ENCODE data around the gene GALNT18. TPM values are rescaled to one million over a fixed set of nuclear protein-coding genes. Genes with fewer than 3 reads are reported as not detected.
A peak's percentile ranks its signal among the peaks of the same experiment; 100 is the strongest.

Gene GALNT18
- total RNA-seq, 6 experiments from 2014 or later: 3.7 to 11.4 (median 7.8) TPM

DNA sequence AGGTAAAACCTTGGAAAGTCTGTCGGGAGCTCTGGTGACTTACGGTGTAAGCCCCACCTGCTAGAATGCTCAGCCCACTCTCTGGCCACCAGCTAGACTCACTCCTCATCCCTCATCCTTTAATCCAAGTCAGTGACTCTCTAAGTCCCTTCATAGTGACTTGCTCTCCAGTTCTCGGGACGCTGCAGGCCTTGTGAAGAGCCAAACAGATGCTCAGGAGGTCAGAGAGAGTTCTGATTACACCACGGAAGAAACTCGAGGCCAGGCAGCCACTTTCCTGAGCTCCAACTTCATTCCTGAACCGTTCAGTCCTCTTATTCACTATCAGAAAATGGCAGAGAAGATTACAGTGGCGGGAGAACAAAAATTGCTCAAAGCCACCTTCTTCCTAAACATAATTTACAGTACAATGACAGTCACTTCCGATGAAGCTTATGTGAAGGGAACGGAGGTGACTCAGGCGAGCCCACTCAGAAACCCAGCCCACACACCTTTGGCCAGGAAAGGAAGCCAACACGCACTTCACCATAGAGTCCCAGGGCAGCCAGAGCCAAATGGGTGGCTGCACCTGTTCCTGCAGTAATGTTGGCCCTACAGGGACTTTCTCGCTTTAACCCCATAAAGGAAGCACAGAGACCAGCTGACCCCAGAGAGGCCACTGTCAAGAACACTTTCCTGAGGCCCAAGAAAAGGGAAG lies 100.4 kb downstream of the GALNT18 start:
- H3K27ac ChIP-seq: no peak overlapping the region
- no peaks in the 10 kb centered on the region for H3K27me3 ChIP-seq
- no peaks in the 10 kb centered on the region for H3K4me1 ChIP-seq
- ATAC-seq (no peak), DNase-seq (no peak)
- WGBS (ENCODE audit: insufficient coverage, low coverage, low lambda C conversion rate, missing lambda C conversion rate): 61% methylated on average over 8 of the region's 13 CpGs
- no peak overlapping the region for H3K4me3 ChIP-seq
- TF ChIP-seq, protein P1, sequence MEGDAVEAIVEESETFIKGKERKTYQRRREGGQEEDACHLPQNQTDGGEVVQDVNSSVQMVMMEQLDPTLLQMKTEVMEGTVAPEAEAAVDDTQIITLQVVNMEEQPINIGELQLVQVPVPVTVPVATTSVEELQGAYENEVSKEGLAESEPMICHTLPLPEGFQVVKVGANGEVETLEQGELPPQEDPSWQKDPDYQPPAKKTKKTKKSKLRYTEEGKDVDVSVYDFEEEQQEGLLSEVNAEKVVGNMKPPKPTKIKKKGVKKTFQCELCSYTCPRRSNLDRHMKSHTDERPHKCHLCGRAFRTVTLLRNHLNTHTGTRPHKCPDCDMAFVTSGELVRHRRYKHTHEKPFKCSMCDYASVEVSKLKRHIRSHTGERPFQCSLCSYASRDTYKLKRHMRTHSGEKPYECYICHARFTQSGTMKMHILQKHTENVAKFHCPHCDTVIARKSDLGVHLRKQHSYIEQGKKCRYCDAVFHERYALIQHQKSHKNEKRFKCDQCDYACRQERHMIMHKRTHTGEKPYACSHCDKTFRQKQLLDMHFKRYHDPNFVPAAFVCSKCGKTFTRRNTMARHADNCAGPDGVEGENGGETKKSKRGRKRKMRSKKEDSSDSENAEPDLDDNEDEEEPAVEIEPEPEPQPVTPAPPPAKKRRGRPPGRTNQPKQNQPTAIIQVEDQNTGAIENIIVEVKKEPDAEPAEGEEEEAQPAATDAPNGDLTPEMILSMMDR (IDR thresholded peaks at IDR 0.05): no peak
- no peak for TF ChIP-seq POLR2A (IDR thresholded peaks at IDR 0.05)
- no peaks in the 10 kb centered on the region for H3K9me3 ChIP-seq
- no peaks in the 10 kb centered on the region for H3K36me3 ChIP-seq
- intact Hi-C loops (cut with DNase I): no loop called here

DNA sequence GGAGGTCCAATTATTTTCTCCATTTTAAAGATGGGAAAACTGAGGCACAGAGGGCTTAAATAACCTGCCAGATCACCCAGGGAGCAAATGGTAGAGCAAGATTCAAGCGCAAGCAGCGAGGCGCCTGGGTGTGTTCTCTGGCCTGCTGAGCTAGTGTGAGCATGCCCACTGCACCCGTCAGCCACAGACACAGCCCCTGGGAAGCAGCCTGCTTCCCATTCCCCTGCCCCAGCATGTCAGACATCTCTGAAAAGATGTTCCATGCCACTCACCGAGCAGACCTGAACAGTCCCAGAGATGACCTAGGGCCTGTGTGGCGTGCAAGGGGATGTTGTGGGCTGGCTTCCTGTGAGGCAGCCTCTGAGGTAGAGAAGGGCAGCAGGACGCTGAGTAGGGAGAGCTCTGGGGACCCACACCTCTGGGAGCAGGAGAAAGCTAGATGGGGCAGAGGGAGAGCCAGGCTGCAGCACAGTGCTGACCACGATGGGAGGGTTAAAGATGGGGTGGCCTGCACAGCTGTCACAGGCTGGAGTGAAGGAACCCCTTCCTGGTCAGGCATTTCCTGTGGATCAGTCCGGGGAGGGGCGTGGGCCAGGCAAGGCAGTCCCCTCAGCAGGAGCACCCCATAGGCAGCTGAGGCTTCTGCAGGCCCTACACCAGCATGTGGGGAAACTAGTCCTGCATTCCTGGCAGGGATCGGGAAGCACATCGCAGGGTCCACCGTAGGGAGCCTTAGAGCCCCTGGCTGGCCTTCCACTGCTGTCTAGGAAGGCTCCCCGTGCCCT lies 101.4 kb downstream of the GALNT18 start:
- DNase-seq (no peak), ATAC-seq (peak; percentile 21 to 39 (median 34))
- intact Hi-C loops (cut with DNase I): no loop called here
- Histone ChIP-seq H3K27ac (no peak overlapping the region), H3K36me3 (no peaks in the 10 kb centered on the region), H3K9me3 (no peaks in the 10 kb centered on the region), H3K27me3 (no peaks in the 10 kb centered on the region), H3K4me3 (no peak overlapping the region), H3K4me1 (no peaks in the 10 kb centered on the region)
- TF ChIP-seq POLR2A (IDR thresholded peaks at IDR 0.05): no peak
- TF ChIP-seq, protein P1 (IDR thresholded peaks at IDR 0.05): no peak
- 59% methylated on average over 4 of the region's 14 CpGs for WGBS (ENCODE audit: insufficient coverage, low coverage, low lambda C conversion rate, missing lambda C conversion rate)

DNA sequence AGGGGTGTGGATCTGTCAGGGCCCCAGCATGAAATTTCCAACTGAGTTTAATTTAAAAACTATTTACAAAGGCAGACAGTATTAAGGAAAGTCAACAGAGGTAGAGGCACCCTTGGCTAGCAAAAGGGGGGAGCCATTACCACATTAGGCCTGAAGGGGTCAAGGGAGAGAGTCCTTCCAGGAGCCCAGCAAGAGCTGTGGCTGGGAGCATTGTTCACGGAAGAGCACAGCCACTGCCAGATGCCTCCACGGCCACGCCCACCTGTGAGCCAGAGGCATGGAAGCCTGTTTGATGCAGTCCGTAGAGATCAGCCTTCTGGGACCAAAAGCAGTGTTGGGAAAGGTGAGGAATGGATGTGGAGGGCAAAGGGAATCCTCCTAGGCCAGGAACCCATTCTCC lies 102.6 kb downstream of the GALNT18 start:
- H3K4me1 ChIP-seq: no peaks in the 10 kb centered on the region
- intact Hi-C loops (cut with DNase I): loop anchor here in 1 of 2 donors (5.0 kb wide), 1 partner anchor 743 kb away; no protein-coding TSS in a partner anchor
- no peak overlapping the region for H3K27ac ChIP-seq
- H3K4me3 ChIP-seq: no peak overlapping the region
- TF ChIP-seq, protein P1 (IDR thresholded peaks at IDR 0.05): no peak
- TF ChIP-seq POLR2A (IDR thresholded peaks at IDR 0.05): no peak
- H3K36me3 ChIP-seq: no peaks in the 10 kb centered on the region
- DNase-seq: no peak
- no peaks in the 10 kb centered on the region for H3K27me3 ChIP-seq
- H3K9me3 ChIP-seq: no peaks in the 10 kb centered on the region
- ATAC-seq: no peak
- 80% methylated on average over 1 of the region's 4 CpGs for WGBS (ENCODE audit: insufficient coverage, low coverage, low lambda C conversion rate, missing lambda C conversion rate)

DNA sequence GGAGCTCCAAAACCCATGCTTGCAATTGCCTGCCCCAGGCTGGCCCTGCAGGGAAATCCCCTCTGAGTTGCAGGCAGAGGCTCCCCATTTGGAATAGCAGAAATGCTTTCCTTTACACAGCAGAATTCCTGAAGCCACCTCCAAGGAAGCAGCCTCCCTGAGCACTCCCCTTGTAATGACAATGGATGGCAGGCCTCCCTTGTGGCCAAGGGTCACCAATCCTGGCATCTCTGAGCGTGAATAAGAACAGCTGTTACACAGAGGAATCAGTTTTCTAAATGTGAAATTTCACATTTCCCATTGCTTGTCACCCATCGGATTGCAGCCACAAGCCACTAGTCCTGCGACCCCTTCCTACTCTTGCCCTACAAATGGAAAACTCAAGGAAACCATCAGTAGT lies 107.6 kb downstream of the GALNT18 start:
- WGBS (ENCODE audit: insufficient coverage, low coverage, low lambda C conversion rate, missing lambda C conversion rate): 90% methylated on average over 2 of the region's 3 CpGs
- H3K27ac ChIP-seq: no peak overlapping the region
- no peaks in the 10 kb centered on the region for H3K4me1 ChIP-seq
- H3K4me3 ChIP-seq: no peak overlapping the region
- H3K9me3 ChIP-seq: no peaks in the 10 kb centered on the region
- DNase-seq (no peak), ATAC-seq (no peak)
- intact Hi-C loops (cut with DNase I): no loop called here
- H3K27me3 ChIP-seq: no peaks in the 10 kb centered on the region
- no peak for TF ChIP-seq POLR2A (IDR thresholded peaks at IDR 0.05)
- TF ChIP-seq, protein P1 (IDR thresholded peaks at IDR 0.05): no peak
- no peaks in the 10 kb centered on the region for H3K36me3 ChIP-seq

All from right lobe of liver (tissue), 6 donors.